ENCODE results near the gene IFNL2.

GRCh38 chr19:39310558-39311311 is 42.5 kb downstream of the IFNL2 start:
- no peak for TF ChIP-seq POLR2AphosphoS5 (IDR thresholded peaks at IDR 0.05; ENCODE audit: insufficient read depth, low read depth, low read length)
- TF ChIP-seq CTCF (IDR thresholded peaks at IDR 0.05; ENCODE audit: extremely low read depth in 1 of 2, insufficient read depth in 1 of 2, low read depth in 1 of 2, low read length in 2 of 2): no peak
- TF ChIP-seq POLR2A (IDR thresholded peaks at IDR 0.05; ENCODE audit: low read depth, low read length): no peak
- TF ChIP-seq EZH2 (IDR thresholded peaks at IDR 0.05; ENCODE audit: borderline replicate concordance, low read depth, low read length, severe bottlenecking): no peak
- TF ChIP-seq MAX (IDR thresholded peaks at IDR 0.05; ENCODE audit: insufficient read depth, insufficient read length): no peak
- no peak for TF ChIP-seq FOS (IDR thresholded peaks at IDR 0.05; ENCODE audit: borderline replicate concordance, insufficient read depth, low read length)

Data from endothelial cell of umbilical vein (primary cell).